K562 (cell line): ENCODE results near the gene TMEM179. TPM values are rescaled to one million over a fixed set of nuclear protein-coding genes. Genes with fewer than 3 reads are reported as not detected.

Source experiments
- EHMT2 ChIP-seq: fragments of 450-650 bp; IDR thresholded peaks from 2 replicates; pipeline ENCODE4 v1.6.1; 2018; ENCODE audit warnings: antibody characterized with exemption
- MAX ChIP-seq: sonication (generic); formaldehyde crosslinking; IDR thresholded peaks from 2 replicates; pipeline ENCODE4 v1.9.0; 2022; ENCODE audit warnings: mild to moderate bottlenecking, missing genetic modification reagents
- NKRF ChIP-seq: fragments of 450-650 bp; IDR thresholded peaks from 2 replicates; pipeline ENCODE4 v1.6.1; 2016; ENCODE audit warnings: borderline replicate concordance
- PPARD ChIP-seq: fragments of 250-450 bp; sonication (Bioruptor Pico); IDR thresholded peaks from 2 replicates; pipeline ENCODE4 v1.8.0; 2022; ENCODE audit warnings: inconsistent platforms, mild to moderate bottlenecking, moderate library complexity
- USF2 ChIP-seq: sonication (generic); formaldehyde crosslinking; IDR thresholded peaks from 2 replicates; pipeline ENCODE4 v1.5.0; 2020; ENCODE audit warnings: missing genetic modification reagents
- polyA plus RNA-seq, 8 experiments: library from polyadenylated mRNA; depleted of rRNA in 4 of 8; stranded (reverse) in 5 of 8; unstranded in 3 of 8; fragments of >200 nt; fragmentation: Nextera tagmentation in 2 of 8; fragmentation: Illumina TruSeq in 1 of 8; extraction: Ambion mirVana in 2 of 8; extraction: Trizol in 1 of 8; gene quantifications; 2 replicates each; pipeline versions ENCODE4 v1.2.1 to v1.2.3, GENCODE V29; 2011 to 2014; ENCODE audit warnings: inconsistent platforms in 1 of 8, missing spikeins in 1 of 8
- total RNA-seq, 7 experiments: library from RNA; depleted of rRNA in 6 of 7; stranded (reverse); fragments of >200 nt in 6 of 7; fragmentation: Illumina TruSeq in 2 of 7; extraction: Trizol in 2 of 7; gene quantifications; 2 replicates each; pipeline versions ENCODE4 v1.2.1 to v1.2.3, GENCODE V29; 2011 to 2021; ENCODE audit warnings: low replicate concordance in 1 of 7
- TF ChIP-seq, protein P1 (sequence below): IDR thresholded peaks from 3 replicates; pipeline ENCODE4 v1.6.1; 2011; ENCODE audit warnings: borderline replicate concordance, mild to moderate bottlenecking, moderate library complexity; ENCODE audit not compliant: insufficient read length; ENCODE audit errors: extremely low read depth
- TF ChIP-seq, protein P2 (sequence below): fragments of 450-650 bp; IDR thresholded peaks from 2 replicates; pipeline ENCODE4 v1.6.1; 2016
- TF ChIP-seq, protein P3 (sequence below): sonication (generic); formaldehyde crosslinking; IDR thresholded peaks from 2 replicates; pipeline ENCODE4 v1.9.0; 2022; ENCODE audit warnings: mild to moderate bottlenecking, missing genetic modification reagents
- TF ChIP-seq, protein P4 (sequence below): fragments of 450-650 bp; formaldehyde crosslinking; IDR thresholded peaks from 2 replicates; pipeline ENCODE4 v1.4.0; 2020; ENCODE audit warnings: mild to moderate bottlenecking, moderate library complexity

TMEM179 gene
- total and polyA plus RNA-seq, 9 of the 15 experiments (the other 6 are each of a cell fraction or from before 2014, with no cell fraction given) = not detected

DNA sequence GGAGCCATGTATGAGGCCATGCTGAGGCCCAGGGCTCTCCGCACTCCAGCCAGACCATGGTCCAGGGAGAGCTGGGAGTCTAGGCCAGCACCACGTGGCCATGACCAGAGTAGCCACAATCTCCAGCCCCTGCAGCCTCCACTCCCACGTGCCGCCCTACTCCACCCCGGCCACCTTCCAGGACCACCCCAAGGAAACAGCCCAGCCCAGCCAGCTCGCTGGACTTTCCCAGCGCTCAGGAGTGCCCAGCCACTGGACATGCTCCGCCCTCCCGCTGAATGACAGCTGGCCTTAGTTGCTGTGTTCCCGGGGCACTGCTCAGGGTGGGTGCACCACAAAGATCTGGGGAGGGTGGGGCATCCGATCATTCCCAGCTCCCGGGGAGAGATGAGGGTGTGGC is 27.1 kb downstream of the TMEM179 start (continued):
- TF ChIP-seq, protein P1, sequence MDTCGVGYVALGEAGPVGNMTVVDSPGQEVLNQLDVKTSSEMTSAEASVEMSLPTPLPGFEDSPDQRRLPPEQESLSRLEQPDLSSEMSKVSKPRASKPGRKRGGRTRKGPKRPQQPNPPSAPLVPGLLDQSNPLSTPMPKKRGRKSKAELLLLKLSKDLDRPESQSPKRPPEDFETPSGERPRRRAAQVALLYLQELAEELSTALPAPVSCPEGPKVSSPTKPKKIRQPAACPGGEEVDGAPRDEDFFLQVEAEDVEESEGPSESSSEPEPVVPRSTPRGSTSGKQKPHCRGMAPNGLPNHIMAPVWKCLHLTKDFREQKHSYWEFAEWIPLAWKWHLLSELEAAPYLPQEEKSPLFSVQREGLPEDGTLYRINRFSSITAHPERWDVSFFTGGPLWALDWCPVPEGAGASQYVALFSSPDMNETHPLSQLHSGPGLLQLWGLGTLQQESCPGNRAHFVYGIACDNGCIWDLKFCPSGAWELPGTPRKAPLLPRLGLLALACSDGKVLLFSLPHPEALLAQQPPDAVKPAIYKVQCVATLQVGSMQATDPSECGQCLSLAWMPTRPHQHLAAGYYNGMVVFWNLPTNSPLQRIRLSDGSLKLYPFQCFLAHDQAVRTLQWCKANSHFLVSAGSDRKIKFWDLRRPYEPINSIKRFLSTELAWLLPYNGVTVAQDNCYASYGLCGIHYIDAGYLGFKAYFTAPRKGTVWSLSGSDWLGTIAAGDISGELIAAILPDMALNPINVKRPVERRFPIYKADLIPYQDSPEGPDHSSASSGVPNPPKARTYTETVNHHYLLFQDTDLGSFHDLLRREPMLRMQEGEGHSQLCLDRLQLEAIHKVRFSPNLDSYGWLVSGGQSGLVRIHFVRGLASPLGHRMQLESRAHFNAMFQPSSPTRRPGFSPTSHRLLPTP = no peak
- no peak for TF ChIP-seq NKRF
- peak; percentile 35; the same call in 1 of the 2 replicates for TF ChIP-seq MAX
- TF ChIP-seq USF2 = peak; percentile 28; the same call in 1 of the 2 replicates
- TF ChIP-seq, protein P2, sequence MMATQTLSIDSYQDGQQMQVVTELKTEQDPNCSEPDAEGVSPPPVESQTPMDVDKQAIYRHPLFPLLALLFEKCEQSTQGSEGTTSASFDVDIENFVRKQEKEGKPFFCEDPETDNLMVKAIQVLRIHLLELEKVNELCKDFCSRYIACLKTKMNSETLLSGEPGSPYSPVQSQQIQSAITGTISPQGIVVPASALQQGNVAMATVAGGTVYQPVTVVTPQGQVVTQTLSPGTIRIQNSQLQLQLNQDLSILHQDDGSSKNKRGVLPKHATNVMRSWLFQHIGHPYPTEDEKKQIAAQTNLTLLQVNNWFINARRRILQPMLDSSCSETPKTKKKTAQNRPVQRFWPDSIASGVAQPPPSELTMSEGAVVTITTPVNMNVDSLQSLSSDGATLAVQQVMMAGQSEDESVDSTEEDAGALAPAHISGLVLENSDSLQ = peak; percentile 45; the same call in 1 of the 2 replicates
- TF ChIP-seq, protein P3, sequence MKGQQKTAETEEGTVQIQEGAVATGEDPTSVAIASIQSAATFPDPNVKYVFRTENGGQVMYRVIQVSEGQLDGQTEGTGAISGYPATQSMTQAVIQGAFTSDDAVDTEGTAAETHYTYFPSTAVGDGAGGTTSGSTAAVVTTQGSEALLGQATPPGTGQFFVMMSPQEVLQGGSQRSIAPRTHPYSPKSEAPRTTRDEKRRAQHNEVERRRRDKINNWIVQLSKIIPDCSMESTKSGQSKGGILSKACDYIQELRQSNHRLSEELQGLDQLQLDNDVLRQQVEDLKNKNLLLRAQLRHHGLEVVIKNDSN (CRISPR knock-in tag) = peak; percentile 58
- TF ChIP-seq, protein P4, sequence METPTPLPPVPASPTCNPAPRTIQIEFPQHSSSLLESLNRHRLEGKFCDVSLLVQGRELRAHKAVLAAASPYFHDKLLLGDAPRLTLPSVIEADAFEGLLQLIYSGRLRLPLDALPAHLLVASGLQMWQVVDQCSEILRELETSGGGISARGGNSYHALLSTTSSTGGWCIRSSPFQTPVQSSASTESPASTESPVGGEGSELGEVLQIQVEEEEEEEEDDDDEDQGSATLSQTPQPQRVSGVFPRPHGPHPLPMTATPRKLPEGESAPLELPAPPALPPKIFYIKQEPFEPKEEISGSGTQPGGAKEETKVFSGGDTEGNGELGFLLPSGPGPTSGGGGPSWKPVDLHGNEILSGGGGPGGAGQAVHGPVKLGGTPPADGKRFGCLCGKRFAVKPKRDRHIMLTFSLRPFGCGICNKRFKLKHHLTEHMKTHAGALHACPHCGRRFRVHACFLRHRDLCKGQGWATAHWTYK (CRISPR knock-in tag) = no peak
- TF ChIP-seq PPARD = no peak
- TF ChIP-seq EHMT2 = no peak
